Activated T-cell treated with anti-CD3 and anti-CD28 coated beads, Interleukin-2, amount 50 U/mL, for 1 hour (primary cell): ENCODE measurements around the gene PLCL1.
"Not testable (repeated sequence)": the region's sequence is repeated elsewhere in the genome, so short reads cannot be mapped to it uniquely, and the experiment has no call there.

ENCODE experiments used
- DNase-seq: peaks from one replicate; pipeline ENCODE4 v3.0.0-alpha.2; 2020

Gene PLCL1

DNA sequence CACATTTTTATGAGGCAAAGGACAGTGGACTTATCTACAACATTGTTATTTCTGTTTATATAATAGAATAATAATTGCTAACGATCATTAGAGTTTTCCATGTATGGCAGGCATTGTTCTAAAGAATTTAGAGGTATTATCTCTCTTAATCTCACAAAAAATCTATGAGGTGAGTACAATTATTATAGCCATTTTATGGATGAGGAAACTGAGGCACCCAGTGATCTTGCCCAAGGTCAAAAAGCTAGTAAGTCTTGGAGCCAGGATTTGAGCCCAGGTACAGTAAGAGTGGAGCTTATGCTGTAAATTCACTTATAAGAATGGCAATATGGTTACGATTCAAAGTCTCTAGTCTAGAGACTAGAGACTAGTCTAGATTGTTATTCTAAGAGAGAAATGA, 331.7 kb downstream of the PLCL1 start:
- DNase-seq: no peak

DNA sequence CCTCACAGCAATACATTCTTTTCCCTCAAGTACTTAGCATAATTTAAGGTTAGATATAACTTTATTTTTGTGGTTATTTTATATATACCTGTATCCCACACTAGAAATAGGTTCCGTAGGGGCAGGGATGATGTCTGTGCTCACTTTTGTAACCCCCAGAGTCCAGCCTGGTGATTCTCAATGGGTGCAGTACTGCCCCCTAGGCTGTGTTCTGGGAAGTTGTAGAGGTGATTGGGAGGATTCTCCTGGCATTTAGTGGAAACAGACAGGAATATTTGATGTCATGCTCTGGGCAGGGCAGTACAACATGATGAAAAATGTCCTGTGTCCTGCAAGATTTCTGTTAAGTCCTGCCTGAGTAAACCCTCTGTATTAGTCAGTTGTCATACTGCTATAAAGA, 333.3 kb downstream of the PLCL1 start:
- no peak for DNase-seq

DNA sequence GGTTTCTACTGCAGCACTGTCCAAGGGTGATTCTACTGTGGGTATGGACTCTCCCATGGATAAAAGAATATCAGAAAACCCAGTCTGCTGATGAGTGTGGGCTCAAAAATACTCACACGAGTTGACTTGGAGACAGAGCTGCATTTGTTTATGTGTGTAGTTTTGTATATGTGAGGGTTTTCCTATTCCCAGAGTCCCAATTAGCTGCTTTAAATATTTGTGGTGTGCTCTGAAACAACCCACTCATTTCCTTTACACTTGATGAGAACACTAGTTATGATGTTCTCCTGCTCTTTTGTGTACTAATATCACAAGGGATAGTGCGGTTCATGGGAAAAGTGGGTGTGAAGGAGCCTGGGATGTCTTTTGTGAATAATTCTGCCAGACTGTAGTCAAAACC, 337.3 kb downstream of the PLCL1 start:
- no peak for DNase-seq

DNA sequence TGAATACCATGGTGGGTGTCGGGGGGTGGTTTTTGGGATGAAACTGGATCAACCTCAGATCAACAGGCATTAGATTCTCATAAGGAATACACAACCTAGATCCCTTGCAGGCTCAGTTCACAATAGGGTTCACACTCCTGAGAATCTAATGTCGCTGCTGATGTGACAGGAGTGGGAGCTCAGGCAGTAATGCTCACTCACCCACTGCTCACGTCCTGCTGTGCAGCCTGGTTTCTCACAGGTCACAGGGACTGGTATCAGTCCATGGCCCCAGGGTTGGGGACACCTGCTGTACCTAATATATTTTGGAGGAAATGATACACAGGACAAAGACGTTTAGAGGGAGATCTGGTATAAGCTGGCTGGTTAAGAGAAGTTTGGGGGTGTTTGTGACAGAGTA, 338.8 kb downstream of the PLCL1 start:
- no peak for DNase-seq

DNA sequence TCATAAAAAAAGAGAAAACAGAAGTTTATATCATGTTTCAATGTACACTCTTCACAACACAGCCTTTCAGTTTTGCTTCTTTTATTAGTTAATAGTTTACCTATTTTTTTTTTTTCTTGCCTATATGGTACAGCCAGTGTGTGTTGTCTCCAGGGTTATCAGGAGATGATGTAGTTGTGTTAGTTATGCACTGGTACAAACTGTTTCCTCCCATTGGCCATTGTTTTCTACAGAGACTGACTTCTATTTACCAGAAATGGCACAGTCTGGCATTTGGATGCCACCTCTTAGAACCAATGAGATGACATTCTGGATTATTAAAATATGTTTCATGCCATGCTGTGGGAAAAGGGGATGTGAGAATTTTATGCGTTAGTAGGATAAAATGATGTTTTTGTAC, 339.4 kb downstream of the PLCL1 start:
- no peak for DNase-seq

DNA sequence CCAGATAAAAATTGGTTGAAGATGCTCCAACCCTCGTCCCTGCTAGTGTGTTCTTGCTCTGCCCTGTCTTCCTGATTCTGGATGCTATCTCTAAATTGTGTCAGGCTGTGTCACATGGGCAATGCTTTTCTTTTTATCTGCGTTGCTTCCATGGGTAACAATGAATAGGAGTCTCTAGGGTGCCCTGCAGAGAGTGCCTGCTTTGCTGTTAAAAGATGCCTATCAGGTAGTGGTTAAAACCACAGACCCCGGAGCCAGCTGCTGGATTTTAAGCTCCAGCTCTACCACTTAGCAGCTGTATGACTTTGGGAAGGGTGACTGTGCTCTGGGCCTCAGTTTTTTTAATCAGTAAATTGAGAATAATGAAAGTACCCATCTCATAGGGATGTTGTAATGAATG, 340.3 kb downstream of the PLCL1 start:
- no peak for DNase-seq

DNA sequence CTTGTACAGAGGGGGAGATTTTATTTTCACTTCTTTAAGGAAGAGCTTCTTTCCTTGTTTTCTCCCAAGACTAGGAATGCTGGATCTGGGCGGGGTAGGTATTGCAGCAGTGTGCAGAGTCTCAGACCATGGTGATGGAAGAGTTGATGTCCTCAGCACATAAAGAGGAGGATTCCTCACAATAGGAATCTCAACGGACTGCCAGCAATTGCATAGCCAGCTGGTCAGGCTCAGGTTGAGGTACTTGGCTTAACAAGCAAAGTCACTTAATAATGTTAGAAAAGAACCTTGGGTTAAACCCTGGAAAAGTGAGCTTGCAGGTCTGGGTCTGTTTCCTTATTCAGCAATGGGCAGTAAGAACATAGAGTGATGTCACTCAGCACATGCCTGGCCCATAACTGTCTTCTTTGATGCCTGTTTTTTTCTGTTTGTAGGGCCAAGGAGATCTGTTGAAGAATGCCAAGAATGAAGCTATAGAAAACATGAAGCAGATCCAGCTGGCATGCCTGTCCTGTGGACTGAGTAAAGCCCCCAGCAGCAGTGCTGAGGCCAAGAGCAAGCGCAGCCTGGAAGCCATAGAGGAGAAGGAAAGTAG, 342.1 kb downstream of the PLCL1 start:
- DNase-seq: no peak

DNA sequence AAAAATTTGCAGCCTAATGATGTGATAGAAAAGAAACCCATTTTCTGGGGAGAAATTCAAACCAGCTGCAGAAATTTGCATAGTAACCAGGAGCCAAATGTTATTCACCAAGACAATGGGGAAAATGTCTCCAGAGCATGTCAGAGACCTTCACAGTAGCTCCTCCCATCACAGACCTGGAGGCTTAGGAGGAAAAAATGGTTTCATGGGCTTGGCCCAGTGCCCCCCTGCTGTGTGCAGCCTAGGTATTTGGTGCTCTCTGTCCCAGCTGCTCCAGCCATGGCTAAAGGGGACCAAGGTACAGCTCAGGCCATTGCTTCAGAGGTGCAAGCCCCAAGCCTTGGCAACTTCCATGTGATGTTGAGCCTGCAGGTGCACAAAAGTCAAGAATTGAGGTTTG, 352.9 kb downstream of the PLCL1 start:
- DNase-seq: no peak

DNA sequence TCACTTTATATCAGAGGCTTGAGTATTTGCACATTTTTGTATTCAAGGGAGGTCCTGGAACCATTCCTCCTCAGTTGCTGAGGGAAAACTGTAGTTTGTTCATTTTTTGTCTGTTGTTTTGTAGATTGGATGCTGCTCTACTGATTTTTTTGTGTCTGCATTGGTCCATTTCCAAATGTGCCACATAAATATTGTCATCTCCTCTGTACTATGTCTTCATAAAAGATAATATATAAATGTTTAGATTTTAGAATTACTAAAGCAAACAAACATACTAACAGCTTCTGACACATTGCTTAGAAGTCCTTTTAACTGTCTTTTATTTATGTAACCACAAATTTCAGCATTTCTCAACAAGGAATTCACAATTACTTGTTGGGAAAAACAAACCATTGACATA, 356.8 kb downstream of the PLCL1 start:
- no peak for DNase-seq

DNA sequence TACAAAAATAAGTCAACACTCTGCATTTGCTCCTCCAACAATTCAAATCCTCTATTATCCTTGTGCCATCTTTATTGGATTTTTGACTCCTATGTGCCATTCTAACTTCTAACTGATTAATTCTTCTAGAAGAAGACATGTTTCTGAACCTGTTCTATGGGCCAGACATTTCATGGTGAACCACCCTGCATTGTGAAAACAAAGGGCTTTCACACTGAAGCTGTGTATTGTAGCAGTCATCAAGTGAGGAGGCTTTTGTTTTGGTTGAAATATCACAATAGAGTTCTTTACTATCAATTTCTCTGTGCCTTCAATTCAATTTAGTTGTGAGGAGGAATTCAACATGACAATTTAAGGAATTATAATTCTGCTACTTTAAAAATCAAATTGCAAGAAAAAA, 357.9 kb downstream of the PLCL1 start:
- DNase-seq: no peak

DNA sequence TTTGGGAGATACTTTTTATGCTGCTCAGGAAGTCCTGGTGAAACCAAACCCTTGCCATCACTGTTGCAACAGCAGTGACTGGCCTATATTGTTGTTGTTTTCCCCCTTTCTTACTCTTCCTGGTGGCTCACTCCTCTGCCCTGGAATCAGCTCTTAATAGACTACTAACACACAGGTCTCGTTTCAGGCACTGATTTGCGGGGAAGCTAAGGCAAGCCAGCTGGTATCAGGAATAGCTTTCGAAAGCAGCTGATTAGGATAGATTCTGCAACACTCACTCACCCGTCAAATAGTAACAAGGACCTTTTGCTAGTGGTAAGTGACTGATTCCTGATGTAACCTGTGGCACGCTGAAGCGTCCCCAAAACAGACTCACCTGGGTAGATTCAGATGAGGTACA, 360.4 kb downstream of the PLCL1 start:
- DNase-seq: no peak

DNA sequence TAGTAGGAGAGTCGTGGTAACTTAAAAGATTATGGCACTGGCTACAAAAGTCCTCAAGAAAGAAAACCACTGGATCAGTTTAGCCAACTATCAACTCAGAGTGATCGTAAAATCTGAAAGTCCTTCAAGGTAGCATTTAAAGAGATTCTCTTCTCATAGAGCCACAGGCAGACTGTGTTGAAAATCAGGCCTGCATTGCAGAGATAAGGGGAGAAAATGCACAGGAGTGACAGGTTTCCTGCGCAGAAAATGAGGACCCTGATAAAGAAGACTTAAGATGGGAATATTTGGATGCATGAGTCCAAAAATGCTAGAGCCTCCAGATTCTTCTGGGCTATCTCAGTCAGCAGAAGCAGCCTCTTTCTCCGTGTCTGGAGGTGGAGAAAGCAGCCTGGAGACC, 360.9 kb downstream of the PLCL1 start:
- DNase-seq: no peak

DNA sequence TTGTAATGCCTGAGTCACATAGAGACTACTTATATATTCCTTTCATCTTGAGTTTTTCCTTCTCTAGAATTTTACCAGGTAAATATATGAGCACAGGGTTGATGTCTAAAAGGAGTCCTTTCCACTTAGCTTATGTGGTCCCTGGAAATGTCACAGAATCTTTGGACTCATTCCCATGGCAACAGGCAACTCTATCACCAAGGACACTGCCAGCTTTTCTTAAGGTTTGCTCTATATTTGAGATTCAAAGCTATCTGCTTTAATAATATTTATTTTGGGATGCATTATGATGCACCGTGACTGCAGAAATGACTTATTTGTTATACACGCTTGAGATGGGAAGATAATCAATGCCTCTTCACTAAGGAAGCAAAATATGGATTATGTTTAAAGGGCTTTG, 363.0 kb downstream of the PLCL1 start:
- DNase-seq: no peak

DNA sequence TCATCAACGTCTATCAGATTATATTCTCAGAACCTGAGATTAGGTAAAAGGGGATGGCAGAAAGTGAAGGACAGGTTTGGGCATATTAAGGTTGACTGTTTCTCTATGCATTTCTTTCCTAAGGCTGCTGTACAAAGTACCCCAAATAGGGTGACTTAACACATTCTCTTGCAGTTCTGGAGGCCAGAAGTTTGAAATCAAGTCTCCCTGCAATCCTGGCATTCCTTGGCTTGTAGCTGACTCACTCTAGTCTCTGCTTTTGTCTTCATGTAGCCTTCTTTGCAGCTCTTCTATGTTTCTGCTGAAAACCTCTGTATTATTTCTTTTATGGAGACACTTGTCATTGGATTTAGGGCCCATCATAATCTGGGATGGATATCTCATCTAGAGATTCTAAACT, 364.3 kb downstream of the PLCL1 start:
- no peak for DNase-seq

DNA sequence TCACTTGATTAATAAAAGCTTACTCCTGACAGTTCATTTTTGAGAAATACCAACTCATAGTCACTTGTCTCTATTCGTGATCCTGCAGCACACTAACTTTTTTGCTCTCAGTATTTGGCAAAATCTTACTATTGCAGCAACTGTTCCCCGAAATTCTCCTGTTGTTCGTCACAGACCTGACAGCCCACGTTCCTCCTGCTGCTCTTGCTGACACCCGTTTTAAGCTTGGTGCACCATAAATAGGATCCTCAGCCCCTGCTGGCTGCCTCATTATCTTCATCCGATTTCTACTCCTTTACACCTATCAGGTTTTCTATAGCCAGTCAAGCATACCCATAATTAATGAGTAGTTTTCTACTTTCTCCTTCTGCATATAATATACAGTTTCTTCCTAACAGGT, 368.8 kb downstream of the PLCL1 start:
- DNase-seq: no peak

DNA sequence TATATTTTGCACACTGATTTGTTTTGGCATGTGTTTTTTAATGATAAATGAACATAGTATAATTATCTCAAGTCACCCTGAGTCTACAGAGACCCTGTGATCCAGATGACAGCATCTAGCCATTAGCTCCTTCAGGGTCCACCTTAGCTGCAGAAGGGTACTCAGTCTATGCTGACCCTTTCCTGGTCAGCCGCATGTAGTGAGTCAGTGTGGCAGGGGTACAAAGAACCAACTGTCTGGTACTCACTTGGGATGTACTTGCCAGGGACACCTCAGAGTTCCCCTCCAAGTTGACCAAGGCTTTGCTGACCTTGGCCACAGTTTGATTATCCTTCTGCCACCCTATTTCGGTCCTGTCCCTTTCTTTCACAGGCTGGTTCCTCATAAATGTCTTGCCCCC, 369.5 kb downstream of the PLCL1 start:
- DNase-seq: no peak

DNA sequence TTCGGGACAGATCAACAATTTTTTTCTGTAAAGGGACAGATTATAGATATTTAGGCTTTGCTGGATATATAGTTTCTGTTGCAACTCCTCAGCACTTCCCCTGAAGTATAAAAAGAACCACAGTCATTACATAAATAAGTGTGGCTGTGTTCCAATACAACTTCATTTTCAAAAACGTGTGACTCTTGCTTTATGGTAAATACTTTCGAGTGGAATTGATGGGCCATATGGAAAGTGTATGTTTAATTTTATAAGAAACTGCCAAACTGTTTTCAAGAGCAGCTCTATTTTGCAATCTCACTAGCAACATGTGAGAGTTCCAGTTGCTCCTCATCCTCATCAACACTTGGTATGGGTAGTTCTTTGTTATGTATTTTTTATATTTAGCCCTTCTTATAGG, 370.9 kb downstream of the PLCL1 start:
- DNase-seq: no peak

DNA sequence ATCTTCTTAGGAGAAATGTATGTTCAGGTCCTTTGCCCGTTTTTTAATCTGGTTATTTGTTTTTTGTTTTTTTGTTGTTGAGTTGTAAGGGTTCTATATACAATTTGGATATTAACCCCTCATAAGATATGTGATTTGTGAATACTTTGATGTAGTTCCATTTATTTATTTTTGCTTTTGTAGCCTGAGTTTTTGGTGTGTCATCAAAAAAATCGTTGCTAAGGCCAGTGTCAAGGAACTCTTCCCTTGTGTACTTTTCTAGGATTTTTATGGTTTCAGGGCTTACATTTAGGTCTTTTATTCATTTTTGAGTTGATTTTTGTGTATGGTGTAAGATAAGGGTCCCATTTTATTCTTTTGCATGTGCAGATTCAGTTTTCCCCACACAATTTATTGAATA, 372.6 kb downstream of the PLCL1 start:
- DNase-seq: no peak

DNA sequence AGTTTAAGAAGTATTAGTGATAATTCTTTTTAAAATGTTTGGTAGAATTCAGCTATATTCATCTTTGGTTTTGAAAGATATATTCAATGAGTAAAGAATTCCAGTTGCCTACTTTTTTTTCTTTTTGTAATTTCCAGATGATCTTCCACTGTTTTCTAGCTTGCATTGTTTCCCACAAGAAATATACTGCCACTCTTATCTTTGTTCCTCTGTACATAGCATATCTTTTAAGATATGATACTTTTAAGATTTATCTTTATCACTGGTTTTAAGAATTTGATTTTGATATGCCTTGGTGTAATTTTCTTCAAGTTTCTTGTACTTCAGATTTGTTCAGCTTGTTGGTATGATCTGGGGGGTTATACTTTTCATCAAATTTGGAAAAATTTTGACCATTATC, 374.4 kb downstream of the PLCL1 start:
- DNase-seq: no peak

DNA sequence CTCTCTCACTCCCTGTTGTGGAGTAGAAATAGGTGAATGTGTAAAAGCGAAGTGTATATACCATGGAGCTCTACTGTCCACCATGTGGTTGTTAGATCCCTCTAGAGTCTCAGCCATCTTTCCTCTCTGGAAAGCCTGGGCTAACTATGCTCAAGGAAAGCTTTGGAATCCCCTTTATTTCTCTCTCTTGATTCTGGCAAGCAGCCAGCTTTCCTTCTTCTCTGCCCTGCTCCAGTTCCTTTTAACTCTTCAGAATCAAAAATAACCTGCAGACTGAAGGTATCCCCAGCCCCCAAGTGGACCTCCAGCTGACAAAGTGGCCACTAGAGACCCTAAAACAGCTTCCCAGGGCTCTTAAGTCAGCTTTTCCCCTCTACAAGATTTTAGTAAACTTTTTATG, 381.9 kb downstream of the PLCL1 start:
- DNase-seq: no peak

DNA sequence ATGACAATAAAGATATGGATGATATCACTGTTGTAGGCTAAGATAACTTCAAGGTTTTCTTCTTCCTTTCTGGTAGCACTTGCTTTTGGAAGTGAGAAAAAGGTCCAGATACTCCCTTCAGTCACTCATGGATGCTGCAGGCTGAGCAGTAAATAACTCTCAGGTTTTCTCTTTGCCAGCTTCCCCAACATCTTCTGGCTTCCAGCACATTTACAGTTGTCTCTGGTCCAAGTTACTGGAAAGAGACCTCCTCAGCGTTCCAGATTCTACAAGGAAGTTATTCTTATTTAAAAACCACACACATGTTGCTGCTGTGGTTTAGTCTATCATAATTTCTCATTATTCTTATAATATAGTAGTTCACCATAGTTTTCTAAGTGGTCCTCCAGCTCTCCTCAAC, 383.4 kb downstream of the PLCL1 start:
- no peak for DNase-seq

DNA sequence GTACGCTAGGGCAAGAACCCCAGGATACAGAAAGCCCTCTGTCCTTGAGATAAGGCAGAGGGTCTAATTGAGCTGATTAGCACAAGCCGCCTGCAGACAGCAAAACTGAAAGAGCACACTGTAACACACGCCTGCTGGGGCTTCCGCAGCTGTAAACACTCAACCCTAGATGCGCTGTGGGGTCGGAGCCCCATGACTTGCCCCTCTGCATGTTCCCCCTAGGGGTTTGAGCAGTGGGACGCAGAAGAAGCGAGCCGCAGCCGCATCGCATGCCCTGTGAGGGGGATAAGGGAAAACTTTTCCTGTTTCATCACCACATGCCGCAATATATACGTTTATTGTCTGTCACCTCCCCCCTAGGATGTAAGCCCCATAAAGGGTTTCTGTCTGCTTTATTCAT, 384.6 kb downstream of the PLCL1 start:
- DNase-seq: no peak

DNA sequence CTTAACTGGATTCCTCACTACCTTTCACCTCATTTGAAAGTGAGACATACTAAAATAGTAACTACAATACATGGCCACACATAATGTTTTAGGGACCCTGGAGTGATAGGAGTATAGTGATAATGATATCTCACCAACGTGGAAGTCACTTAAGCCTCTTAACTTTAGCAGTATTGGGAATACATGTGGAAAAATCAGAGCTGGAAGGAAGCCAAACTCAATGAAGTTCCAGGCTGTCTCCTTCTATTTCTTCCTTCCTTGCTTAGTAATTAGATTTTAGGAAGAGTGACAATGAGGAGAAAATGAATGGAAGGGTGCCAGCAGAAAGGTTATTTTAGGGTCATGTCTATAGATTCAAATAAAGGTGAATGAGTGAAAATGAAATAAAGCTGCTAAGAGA, 387.3 kb downstream of the PLCL1 start:
- no peak for DNase-seq

DNA sequence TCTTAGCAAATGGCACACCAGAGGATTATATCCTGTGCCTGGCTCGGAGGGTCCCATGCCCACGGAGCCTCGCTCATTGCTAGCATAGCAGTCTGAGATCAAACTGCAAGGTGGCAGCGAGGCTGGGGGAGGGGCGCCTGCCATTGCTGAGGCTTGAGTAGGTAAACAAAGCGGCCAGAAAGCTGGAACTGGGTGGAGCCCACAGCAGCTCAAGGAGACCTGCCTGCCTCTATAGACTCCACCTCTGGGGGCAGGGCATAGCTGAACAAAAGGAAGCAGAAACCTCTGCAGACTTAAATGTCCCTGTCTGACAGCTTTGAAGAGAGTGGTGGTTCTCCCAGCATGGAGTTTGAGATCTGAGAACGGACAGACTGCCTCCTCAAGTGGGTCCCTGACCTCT, 392.2 kb downstream of the PLCL1 start:
- DNase-seq: not testable (repeated sequence)
